Colonic mucosa (tissue), 4 donors: Measurements from ENCODE around the gene PRICKLE2. TPM values are rescaled to one million over a fixed set of nuclear protein-coding genes. Genes with fewer than 3 reads are reported as not detected.

Experiments
- DNase-seq: peaks from one replicate; pipeline ENCODE4 v3.0.0-alpha.2; 2020
- H3K27ac ChIP-seq: fragments of 200-600 bp; one replicate; pipeline ENCODE4 v1.8.0; 2021
- H3K27me3 ChIP-seq: fragments of 200-600 bp; one replicate; pipeline ENCODE4 v1.8.0; 2021
- H3K36me3 ChIP-seq: fragments of 200-600 bp; one replicate; pipeline ENCODE4 v1.8.0; 2021
- H3K4me1 ChIP-seq: fragments of 200-600 bp; one replicate; pipeline ENCODE4 v1.8.0; 2021; ENCODE audit warnings: mild to moderate bottlenecking
- H3K4me3 ChIP-seq: fragments of 200-600 bp; one replicate; pipeline ENCODE4 v1.8.0; 2021
- H3K9ac ChIP-seq, 2 donors: one replicate each; pipeline ENCODE4 v1.7.0; 2013; ENCODE audit warnings: control low read depth in 2 of 2, low read depth in 2 of 2, low read length in 2 of 2
- H3K9me3 ChIP-seq: fragments of 200-600 bp; one replicate; pipeline ENCODE4 v1.8.0; 2021
- intact Hi-C: fragments of 100-400 bp; cut with DNase I; formaldehyde crosslinking; loops from one replicate; pipeline ENCODE4 v1.14.1; 2022
- total RNA-seq, 2 donors: library from RNA; stranded (reverse); fragmentation: NEBNext Ultra II Directional in 1 of 2; extraction: Animal tissue kit (Norgen Biotek cat#: 25700) in 1 of 2; gene quantifications; one replicate each; pipeline ENCODE4 v1.2.1, GENCODE V29; 2021
- TF ChIP-seq, protein P1 (sequence below): fragments of 200-600 bp; IDR thresholded peaks from one replicate; pipeline ENCODE4 v1.8.0; 2022; ENCODE audit warnings: antibody characterized with exemption, mild to moderate bottlenecking
- donor health status: healthy.
- donor health status: DM: no; HTN: no; CAD: no.
- donor health status: DM: no; HTN: no; CAD: no.

Gene PRICKLE2
- total RNA-seq, 2 donors from 2014 or later: 4.4 to 7.6 TPM

DNA sequence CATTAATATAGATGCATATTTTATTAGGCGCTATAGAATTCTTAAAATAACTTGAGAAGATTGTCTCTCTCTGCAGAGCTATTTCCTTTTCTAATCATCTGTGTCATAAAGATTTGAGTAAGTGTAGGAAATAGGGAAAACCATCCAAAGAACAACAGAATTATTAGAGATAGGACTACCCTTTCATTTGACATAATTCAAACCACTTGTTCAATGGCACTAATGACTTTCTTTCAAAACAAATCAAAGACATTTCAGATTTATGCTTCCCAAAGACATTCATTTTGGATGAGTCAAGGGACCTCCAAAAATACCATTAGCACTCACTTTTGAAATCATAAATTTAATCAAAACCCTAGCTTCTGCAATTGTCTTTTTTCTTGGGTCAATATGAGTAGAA is 29.5 kb downstream of the PRICKLE2 start:
- H3K4me1 ChIP-seq: no peaks in the 10 kb centered on the region
- intact Hi-C loops: no loop called here

DNA sequence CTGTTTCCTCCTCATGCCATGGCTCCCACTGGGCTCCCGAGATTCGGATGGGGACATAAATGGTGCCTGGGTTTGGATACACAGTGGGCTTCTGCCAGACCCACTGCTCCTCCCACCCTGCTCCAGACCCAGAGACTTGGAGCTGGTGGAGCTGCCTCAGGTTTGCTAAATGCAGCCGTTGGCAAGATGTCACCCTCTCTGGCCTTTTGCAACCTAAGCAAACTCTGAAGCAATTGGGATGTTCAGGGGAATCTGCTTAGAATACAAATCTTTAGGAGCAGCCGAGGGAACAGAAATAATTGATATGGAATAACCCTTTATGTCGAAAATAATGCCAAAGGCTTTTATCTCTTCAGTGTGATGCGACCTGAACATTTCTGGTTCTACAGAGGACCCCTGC is 33.4 kb downstream of the PRICKLE2 start:
- Histone ChIP-seq H3K36me3 (no peaks in the 10 kb centered on the region), H3K4me1 (no peaks in the 10 kb centered on the region), H3K27ac (no peak overlapping the region), H3K9ac (no peak overlapping the region), H3K9me3 (no peaks in the 10 kb centered on the region), H3K4me3 (no peak overlapping the region), H3K27me3 (no peaks in the 10 kb centered on the region)
- intact Hi-C loops: no loop called here
- no peak for DNase-seq
- TF ChIP-seq, protein P1, sequence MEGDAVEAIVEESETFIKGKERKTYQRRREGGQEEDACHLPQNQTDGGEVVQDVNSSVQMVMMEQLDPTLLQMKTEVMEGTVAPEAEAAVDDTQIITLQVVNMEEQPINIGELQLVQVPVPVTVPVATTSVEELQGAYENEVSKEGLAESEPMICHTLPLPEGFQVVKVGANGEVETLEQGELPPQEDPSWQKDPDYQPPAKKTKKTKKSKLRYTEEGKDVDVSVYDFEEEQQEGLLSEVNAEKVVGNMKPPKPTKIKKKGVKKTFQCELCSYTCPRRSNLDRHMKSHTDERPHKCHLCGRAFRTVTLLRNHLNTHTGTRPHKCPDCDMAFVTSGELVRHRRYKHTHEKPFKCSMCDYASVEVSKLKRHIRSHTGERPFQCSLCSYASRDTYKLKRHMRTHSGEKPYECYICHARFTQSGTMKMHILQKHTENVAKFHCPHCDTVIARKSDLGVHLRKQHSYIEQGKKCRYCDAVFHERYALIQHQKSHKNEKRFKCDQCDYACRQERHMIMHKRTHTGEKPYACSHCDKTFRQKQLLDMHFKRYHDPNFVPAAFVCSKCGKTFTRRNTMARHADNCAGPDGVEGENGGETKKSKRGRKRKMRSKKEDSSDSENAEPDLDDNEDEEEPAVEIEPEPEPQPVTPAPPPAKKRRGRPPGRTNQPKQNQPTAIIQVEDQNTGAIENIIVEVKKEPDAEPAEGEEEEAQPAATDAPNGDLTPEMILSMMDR: no peak

More for the DNA sequence above, 29.5 kb downstream of the PRICKLE2 start:
- Histone ChIP-seq H3K36me3 (no peaks in the 10 kb centered on the region), H3K9me3 (no peaks in the 10 kb centered on the region), H3K9ac (no peak overlapping the region), H3K4me3 (no peak overlapping the region), H3K27me3 (no peaks in the 10 kb centered on the region), H3K27ac (no peak overlapping the region)
- TF ChIP-seq, protein P1: no peak
- no peak for DNase-seq

DNA sequence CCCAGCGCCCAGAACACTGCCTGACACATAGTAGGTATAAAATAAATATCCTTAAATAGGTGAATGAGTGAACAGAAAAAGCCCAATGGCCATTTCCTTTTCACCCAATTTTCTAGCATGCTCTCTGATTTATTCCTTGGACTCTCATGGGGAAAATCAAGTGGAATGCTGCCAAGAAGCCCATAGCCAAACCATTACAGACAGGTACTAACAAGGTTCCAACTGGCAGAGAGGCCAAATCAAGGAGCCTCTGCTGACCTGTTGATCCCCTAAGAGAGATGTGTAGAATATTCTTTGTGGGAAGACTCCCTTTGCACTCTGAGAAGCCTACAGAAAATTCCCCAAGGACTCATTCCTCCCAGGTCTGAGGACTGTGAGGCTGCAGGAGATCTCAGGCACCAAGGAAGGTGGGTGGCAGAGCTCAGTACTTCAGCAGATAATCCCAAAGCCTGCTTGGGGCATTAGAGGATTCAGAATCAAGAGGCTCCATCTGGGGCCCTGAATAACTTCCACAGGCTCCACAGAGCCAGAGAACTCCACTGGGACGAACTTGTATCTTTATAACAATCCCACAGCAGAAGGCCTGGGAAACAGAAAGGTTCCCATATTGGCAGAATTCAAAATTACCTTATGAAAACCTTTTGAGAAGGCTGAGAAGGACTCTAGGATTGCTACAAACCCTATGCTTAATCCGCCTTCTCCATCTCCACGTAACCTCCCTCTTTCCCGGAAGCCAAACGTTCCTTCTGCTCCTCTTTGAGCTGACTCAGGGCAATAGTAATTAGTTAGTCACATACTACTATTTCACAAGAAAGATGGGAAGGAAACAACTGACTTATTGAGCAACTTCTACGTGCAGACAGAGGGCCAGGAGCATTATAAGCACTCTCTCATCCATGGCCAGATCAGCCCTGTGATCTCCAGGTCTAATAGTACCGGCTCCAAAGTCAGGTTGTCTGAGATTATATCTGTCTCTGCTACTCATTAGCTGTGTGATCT is 34.5 kb downstream of the PRICKLE2 start:
- Histone ChIP-seq H3K27me3 (no peaks in the 10 kb centered on the region), H3K4me1 (no peaks in the 10 kb centered on the region), H3K36me3 (no peaks in the 10 kb centered on the region), H3K27ac (peak overlapping the region; percentile 5), H3K9me3 (no peaks in the 10 kb centered on the region), H3K4me3 (no peak overlapping the region), H3K9ac (no peak overlapping the region)
- TF ChIP-seq, protein P1: no peak
- DNase-seq: no peak
- intact Hi-C loops: no loop called here

DNA sequence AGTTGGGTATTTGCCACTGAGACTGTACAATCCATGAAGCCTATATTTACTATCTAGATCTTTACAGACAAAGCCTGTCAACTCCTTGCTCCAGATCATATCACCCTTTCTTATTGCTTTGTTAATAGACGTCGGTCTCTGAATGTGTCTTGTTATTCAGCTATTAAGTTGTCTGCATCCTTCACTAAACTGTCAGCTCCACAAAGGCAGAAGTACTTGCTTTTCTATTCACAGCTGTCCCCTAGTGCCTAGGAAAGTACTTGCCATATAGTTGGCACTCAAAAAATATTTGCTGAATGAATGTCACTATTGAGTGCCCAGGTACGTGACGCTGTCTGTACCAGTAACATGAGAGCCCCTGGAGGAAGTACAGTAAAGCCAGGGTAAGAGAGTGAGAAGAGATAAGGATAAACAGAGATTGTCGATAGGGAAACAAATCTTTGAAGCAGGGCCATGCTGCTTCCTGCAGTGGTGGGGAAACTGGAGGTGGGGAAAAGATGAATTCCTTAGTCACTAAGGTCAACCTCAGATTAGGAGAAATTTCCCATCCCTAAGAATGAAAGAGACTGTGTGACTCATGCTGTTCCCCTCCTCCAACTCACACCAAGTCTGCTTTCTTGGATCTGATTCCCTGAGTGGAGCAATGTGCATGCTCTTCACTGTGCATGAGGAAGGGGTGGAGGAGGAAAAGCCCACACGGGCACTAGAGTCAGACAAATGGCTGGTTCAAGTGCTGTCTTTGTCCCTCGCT is 36.3 kb downstream of the PRICKLE2 start:
- Histone ChIP-seq H3K27ac (peak overlapping the region; percentile 5), H3K4me3 (no peak overlapping the region), H3K9me3 (no peaks in the 10 kb centered on the region), H3K36me3 (no peaks in the 10 kb centered on the region), H3K27me3 (no peaks in the 10 kb centered on the region), H3K9ac (no peak overlapping the region), H3K4me1 (no peaks in the 10 kb centered on the region)
- DNase-seq: no peak
- TF ChIP-seq, protein P1: no peak
- intact Hi-C loops: no loop called here

DNA sequence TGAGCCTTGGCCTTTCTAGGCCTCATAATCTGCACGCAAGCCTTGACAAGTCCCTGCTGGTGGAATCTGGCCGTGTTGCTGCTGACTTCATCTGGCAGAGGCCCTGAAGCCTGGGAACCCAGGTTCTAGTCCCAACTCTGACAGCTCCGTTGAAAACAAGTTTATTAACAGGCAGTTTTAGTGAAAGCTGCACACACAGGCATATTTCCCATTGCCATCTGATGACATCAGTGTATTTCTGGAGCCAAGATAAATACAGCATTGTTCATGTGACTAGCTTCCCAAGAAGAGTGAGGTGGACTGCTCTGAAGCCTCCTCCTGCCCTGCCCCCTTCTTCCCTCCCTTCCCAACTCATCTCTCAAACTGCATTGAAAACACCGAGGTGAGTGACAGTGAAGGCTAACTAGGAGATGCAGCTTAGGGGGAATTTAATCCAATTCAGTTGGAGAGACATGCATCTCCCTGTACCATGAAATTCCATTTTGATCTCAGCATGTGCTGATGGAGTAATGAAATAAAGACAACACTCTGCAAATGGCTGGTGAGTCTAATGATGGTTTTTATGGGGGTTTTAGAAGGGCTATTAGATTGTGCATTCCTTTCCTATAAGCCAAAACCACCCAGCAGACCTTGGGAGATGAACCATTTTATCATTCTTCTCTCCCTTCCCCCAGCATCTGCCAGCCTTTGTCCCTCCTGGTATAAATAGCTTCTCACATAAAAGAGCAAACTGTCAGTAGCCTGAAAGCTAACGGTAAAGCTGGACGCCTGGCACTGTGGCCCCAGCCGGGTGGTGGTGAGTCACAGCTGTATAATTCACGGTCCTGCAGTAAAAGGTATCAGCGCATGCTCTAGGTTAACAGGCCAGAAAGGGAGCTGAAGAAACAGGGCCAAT is 38.0 kb downstream of the PRICKLE2 start:
- no peaks in the 10 kb centered on the region for H3K4me1 ChIP-seq
- no peak overlapping the region for H3K4me3 ChIP-seq
- peak overlapping the region; percentile 5 for H3K27ac ChIP-seq
- no peaks in the 10 kb centered on the region for H3K36me3 ChIP-seq
- intact Hi-C loops: no loop called here
- TF ChIP-seq, protein P1: no peak
- H3K9me3 ChIP-seq: no peaks in the 10 kb centered on the region
- no peak overlapping the region for H3K9ac ChIP-seq
- H3K27me3 ChIP-seq: no peaks in the 10 kb centered on the region
- peak; percentile 37 for DNase-seq
